Osteocyte (in vitro differentiated cells): Measurements from ENCODE around the gene OR5D18. TPM values are rescaled to one million over a fixed set of nuclear protein-coding genes. Genes with fewer than 3 reads are reported as not detected.

Source experiments
- DNase-seq: peaks from one replicate; pipeline ENCODE4 v3.0.0; 2021; ENCODE audit warnings: mixed read lengths; ENCODE audit not compliant: unreplicated experiment; ENCODE audit errors: extremely low spot score
- H3K27ac Mint-ChIP-seq: one replicate; pipeline ENCODE4 v1.8.0; 2021; ENCODE audit warnings: mild to moderate bottlenecking, mixed read lengths; ENCODE audit not compliant: unreplicated experiment
- H3K27me3 Mint-ChIP-seq: one replicate; pipeline ENCODE4 v1.8.0; 2021; ENCODE audit warnings: mixed read lengths; ENCODE audit not compliant: unreplicated experiment
- H3K36me3 Mint-ChIP-seq: one replicate; pipeline ENCODE4 v1.8.0; 2021; ENCODE audit warnings: mixed read lengths; ENCODE audit not compliant: unreplicated experiment
- H3K4me1 Mint-ChIP-seq: one replicate; pipeline ENCODE4 v1.8.0; 2021; ENCODE audit warnings: mixed read lengths; ENCODE audit not compliant: unreplicated experiment
- H3K4me3 Mint-ChIP-seq: one replicate; pipeline ENCODE4 v1.8.0; 2021; ENCODE audit warnings: mild to moderate bottlenecking, moderate library complexity, mixed read lengths; ENCODE audit not compliant: unreplicated experiment
- H3K9me3 Mint-ChIP-seq: one replicate; pipeline ENCODE4 v1.8.0; 2021; ENCODE audit warnings: mixed read lengths; ENCODE audit not compliant: unreplicated experiment
- long read RNA-seq: library from polyadenylated mRNA; unstranded; transcript quantifications from one replicate; pipeline ENCODE4 v2.0.0, GENCODE V29; 2021
- total RNA-seq: library from RNA; stranded (reverse); gene quantifications from 2 replicates; pipeline ENCODE4 v1.2.1, GENCODE V29; 2021
- TF ChIP-seq, protein P1 (sequence below): fragments of 200-600 bp; sonication (generic); IDR thresholded peaks from 2 replicates; pipeline ENCODE4 v1.5.0; 2021; ENCODE audit warnings: antibody characterized with exemption, mild to moderate bottlenecking, moderate library complexity

OR5D18 gene
- not detected in 2 replicates for total RNA-seq
- long read RNA-seq: 0 reads

DNA sequence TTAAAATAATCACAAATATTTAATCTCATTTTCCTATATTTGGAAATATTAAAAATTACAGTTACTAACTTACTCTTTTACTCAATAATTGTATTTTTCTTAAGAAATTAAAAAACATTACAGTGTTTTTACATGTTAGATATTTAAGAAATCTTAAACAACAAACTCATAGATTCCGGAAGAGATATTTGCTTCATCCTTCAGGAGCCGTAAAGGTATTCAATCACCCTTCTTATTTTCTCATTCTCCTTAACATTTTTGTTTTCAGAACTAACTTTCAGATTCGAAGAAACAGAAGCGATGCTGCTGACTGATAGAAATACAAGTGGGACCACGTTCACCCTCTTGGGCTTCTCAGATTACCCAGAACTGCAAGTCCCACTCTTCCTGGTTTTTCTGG, at the start of gene OR5D18:
Gene OR5D18, plus strand, starts transcription at position 301 of the 400 bp plus-strand sequence. Its CDS starts 0 bp downstream, at position 301.
- Mint-ChIP-seq H3K4me1 (no peaks in the 10 kb centered on the region), H3K27me3 (no peaks in the 10 kb centered on the region), H3K36me3 (no peaks in the 10 kb centered on the region), H3K4me3 (no peak within 1 kb of the TSS), H3K9me3 (peaks cover 46% of the 10 kb centered on the region), H3K27ac (no peak within 1 kb of the TSS)
- DNase-seq: no peak
- TF ChIP-seq, protein P1, sequence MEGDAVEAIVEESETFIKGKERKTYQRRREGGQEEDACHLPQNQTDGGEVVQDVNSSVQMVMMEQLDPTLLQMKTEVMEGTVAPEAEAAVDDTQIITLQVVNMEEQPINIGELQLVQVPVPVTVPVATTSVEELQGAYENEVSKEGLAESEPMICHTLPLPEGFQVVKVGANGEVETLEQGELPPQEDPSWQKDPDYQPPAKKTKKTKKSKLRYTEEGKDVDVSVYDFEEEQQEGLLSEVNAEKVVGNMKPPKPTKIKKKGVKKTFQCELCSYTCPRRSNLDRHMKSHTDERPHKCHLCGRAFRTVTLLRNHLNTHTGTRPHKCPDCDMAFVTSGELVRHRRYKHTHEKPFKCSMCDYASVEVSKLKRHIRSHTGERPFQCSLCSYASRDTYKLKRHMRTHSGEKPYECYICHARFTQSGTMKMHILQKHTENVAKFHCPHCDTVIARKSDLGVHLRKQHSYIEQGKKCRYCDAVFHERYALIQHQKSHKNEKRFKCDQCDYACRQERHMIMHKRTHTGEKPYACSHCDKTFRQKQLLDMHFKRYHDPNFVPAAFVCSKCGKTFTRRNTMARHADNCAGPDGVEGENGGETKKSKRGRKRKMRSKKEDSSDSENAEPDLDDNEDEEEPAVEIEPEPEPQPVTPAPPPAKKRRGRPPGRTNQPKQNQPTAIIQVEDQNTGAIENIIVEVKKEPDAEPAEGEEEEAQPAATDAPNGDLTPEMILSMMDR: no peak

DNA sequence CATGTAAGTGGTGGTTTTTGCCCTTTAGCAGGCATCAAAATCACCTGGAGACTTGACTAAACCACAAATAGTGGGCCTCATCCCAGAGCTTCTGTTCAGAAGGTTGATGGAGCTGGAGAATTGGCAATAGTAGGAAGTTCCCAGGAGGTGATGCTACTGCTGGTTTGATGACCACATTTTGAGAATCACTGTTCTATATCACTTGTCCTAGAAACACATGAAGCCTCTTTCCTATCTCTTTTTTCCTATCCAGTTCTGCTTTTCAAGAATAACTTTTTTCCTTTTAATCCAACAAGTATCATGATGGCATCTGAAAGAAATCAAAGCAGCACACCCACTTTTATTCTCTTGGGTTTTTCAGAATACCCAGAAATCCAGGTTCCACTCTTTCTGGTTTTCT, 46.3 kb upstream of the OR5D18 start, which contains the start of gene OR5D13:
Gene OR5D13, plus strand, starts transcription at position 301 of the 400 bp plus-strand sequence. Its CDS starts 0 bp downstream, at position 301.
- peaks cover 39% of the 10 kb centered on the region for H3K9me3 Mint-ChIP-seq
- no peak within 1 kb of the TSS for H3K4me3 Mint-ChIP-seq
- TF ChIP-seq, protein P1: no peak
- H3K36me3 Mint-ChIP-seq: no peaks in the 10 kb centered on the region
- no peak within 1 kb of the TSS for H3K27ac Mint-ChIP-seq
- no peaks in the 10 kb centered on the region for H3K4me1 Mint-ChIP-seq
- H3K27me3 Mint-ChIP-seq: no peaks in the 10 kb centered on the region
- DNase-seq: no peak

DNA sequence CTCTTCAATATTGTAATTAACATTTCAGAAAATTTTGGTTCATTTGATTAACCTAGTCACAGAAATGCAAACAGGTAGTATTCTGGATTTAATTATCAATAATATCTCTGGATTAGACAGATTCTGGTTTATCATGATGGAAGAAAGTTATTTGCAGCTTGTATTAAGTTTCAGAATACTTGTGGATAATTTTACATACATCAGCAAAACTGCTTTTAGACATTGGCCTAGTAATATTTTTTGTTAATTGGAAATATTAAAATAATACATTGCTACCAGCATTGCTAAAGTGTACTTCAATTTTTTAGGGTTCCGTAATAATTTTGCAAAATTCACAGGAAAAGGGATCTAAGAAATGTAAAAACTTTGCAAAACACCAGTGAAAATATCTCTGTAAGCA, 27.8 kb upstream of the OR5D18 start:
- Mint-ChIP-seq H3K9me3 (peaks cover 39% of the 10 kb centered on the region), H3K36me3 (no peaks in the 10 kb centered on the region), H3K4me3 (no peak overlapping the region)

DNA sequence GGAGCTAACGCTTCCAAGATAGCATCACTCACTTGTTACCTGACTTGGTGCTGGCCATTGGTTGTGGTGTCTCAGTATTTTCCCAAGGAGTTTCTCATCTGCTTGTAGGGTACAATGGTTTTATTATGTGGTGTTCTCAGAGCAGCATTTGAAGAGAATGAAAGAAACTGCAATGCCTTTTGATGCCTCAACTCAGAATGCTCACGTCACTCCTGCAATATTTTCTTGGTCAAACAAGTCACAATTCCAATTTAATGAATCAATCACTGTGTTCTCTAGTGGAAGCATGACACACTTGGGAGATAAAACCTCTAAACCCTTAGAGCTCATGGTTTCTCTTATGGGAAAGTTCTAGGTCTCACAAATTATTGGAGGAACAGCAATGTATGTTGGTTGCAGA, 26.1 kb upstream of the OR5D18 start:
- no peaks in the 10 kb centered on the region for H3K4me1 Mint-ChIP-seq
- no peaks in the 10 kb centered on the region for H3K27me3 Mint-ChIP-seq
- no peak for DNase-seq
- no peak overlapping the region for H3K4me3 Mint-ChIP-seq
- H3K36me3 Mint-ChIP-seq: no peaks in the 10 kb centered on the region
- peaks cover 26% of the 10 kb centered on the region for H3K9me3 Mint-ChIP-seq
- H3K27ac Mint-ChIP-seq: no peak overlapping the region
- TF ChIP-seq, protein P1: no peak

More for the DNA sequence above, 27.8 kb upstream of the OR5D18 start:
- TF ChIP-seq, protein P1: no peak
- no peak overlapping the region for H3K27ac Mint-ChIP-seq
- no peak for DNase-seq
- H3K27me3 Mint-ChIP-seq: no peaks in the 10 kb centered on the region
- H3K4me1 Mint-ChIP-seq: no peaks in the 10 kb centered on the region

DNA sequence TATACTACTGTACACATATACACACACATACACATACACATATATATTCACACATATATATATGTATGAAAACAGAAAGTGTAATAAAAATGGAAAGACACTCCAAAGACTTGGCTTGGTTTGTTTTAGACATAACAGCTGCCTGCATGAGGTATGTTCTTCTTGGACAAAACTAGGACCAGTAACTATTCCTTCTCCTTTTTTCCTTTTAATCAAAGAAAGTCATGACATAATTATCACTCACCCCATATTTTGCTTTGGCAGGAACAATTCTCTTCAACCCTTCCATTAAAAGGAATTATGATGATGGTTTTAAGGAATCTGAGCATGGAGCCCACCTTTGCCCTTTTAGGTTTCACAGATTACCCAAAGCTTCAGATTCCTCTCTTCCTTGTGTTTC, 24.2 kb upstream of the OR5D18 start, which contains the start of gene OR5D14:
Gene OR5D14, plus strand, starts transcription at position 301 of the 400 bp plus-strand sequence. Its CDS starts 0 bp downstream, at position 301.
- Mint-ChIP-seq H3K27ac (no peak within 1 kb of the TSS), H3K4me3 (no peak within 1 kb of the TSS), H3K27me3 (no peaks in the 10 kb centered on the region), H3K4me1 (no peaks in the 10 kb centered on the region), H3K36me3 (no peaks in the 10 kb centered on the region), H3K9me3 (peaks cover 39% of the 10 kb centered on the region)
- TF ChIP-seq, protein P1: no peak
- DNase-seq: no peak
